OCI-LY7 (cell line): Measurements from ENCODE around the gene LDHD.

Experiments used
- CTCF ChIP-seq: fragments of 200-600 bp; sonication (generic); conservative IDR thresholded peaks from 2 replicates; pipeline ENCODE4 v1.5.1; 2014; ENCODE audit warnings: mild to moderate bottlenecking, antibody characterized with exemption, low read length, moderate library complexity, mixed read lengths
- EZH2phosphoT487 ChIP-seq: fragments of 200-600 bp; sonication (generic); IDR thresholded peaks from 2 replicates; pipeline ENCODE4 v1.6.1; 2018; ENCODE audit warnings: low read depth, borderline replicate concordance, mild to moderate bottlenecking, mixed run types, antibody characterized with exemption, low read length, moderate library complexity, mixed read lengths

DNA sequence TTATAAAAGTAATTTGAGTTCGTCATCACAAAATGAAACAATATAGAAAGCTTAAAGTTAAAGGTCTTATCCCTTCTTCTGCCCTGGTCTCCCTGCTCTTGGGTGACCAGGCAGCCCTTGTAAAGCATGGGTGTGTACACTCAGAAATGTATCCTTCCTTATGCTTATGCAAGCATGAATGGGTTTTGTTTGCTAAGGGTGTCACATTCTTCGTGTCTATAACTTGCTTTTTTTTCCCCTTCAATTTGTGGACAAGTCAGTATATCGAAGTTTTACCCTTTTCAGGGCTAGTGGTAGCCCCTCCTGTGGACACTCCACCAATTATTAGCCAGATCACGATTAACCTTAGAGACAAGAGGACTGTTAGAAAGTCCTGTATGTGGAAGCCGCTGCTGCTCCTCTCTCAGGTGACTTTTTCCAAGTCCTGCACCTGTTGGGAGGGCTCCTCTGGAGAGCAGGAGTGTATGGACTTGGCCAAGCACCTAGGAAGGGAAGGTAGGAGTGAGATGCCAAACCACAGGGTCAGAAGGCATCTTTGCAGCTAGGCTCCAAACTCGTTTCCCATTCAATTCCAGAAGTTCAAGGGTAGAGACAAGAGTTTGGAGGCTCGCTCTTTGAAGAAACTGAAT, 50.9 kb downstream of the LDHD start:
- TF ChIP-seq CTCF: no peak
- no peak for TF ChIP-seq EZH2phosphoT487
